HepG2 (cell line): ENCODE data around the gene SMYD1. TPM values are rescaled to one million over a fixed set of nuclear protein-coding genes. Genes with fewer than 3 reads are reported as not detected.

Experiments
- ATAC-seq: fragments of 200-7000 bp; cut with Tn5 transposase; 3 replicates; pipeline ENCODE4 v1.9.1; 2020; ENCODE audit warnings: mild to moderate bottlenecking, moderate library complexity
- BruUV-seq: library from RNA; stranded (reverse); fragments of 400-500 nt; replicated peaks from 2 replicates; lab custom pipeline; 2021; lab: Mats Ljungman, UMichigan
- CTCF ChIA-PET: fragments of 300-600 bp; formaldehyde crosslinking; extraction: SDS; loops from one replicate; lab custom pipeline; 2021; ENCODE audit warnings: low total read pairs, inconsistent platforms, low intra/inter-chr PET ratio; lab: Yijun Ruan, JAX
- POLR2A ChIA-PET: fragments of 350-600 bp; sonication (Branson Sonifier 250); formaldehyde crosslinking; loops from one replicate; lab custom pipeline; 2020; ENCODE audit warnings: antibody characterized with exemption, inconsistent platforms; lab: Yijun Ruan, JAX
- DNase-seq: peaks from one replicate; pipeline ENCODE4 v3.0.0-alpha.2; 2015; ENCODE audit warnings: low spot score
- FAIRE-seq: peaks from 3 replicates; lab custom pipeline; 2011; peaks lifted over from hg19 to GRCh38; lab: Jason Lieb, UNC
- H2AFZ ChIP-seq: one replicate; pipeline ENCODE4 v1.6.1; 2011; ENCODE audit warnings: low read length, inconsistent platforms
- H3K27ac ChIP-seq: fragments of 300-600 bp; 3 replicates; pipeline ENCODE4 v1.8.0; 2011; ENCODE audit warnings: mixed run types, mild to moderate bottlenecking, mixed read lengths, low read length, inconsistent platforms; ENCODE audit not compliant: insufficient read depth; ENCODE audit errors: extremely low read length
- H3K27me3 ChIP-seq, 2 experiments: fragments of 200-600 bp in 1 of 2; 2 replicates in 1 of 2; 3 replicates in 1 of 2; pipeline versions ENCODE4 v1.6.0 to v1.8.0; 2011; ENCODE audit warnings: low read length in 2 of 2, mild to moderate bottlenecking in 2 of 2, moderate library complexity in 2 of 2, inconsistent platforms in 1 of 2; ENCODE audit not compliant: insufficient read depth in 2 of 2, control insufficient read depth in 1 of 2
- H3K36me3 ChIP-seq, 2 experiments: fragments of 200-600 bp in 1 of 2; replicated peaks in 1 of 2; 2 replicates in 1 of 2; 3 replicates in 1 of 2; pipeline versions ENCODE4 v1.5.1 to v1.8.0; 2011; ENCODE audit warnings: low read length in 2 of 2, inconsistent platforms in 1 of 2; ENCODE audit not compliant: insufficient read depth in 2 of 2, control insufficient read depth in 1 of 2
- H3K4me1 ChIP-seq: 2 replicates; pipeline ENCODE4 v1.5.1; 2012; ENCODE audit warnings: low read length, inconsistent platforms; ENCODE audit not compliant: insufficient read depth
- H3K4me2 ChIP-seq: 2 replicates; pipeline ENCODE4 v1.6.0; 2011; ENCODE audit warnings: low read depth, low read length, inconsistent platforms
- H3K4me3 ChIP-seq, 3 experiments: fragments of 200-600 bp in 1 of 3; sonication (generic), shearing (Covaris generic) in 1 of 3; replicated peaks in 1 of 3; 2 replicates each; pipeline ENCODE4 v1.5.1; 2011 to 2016; ENCODE audit warnings: low read length in 3 of 3, inconsistent platforms in 2 of 3, low read depth in 2 of 3, mild to moderate bottlenecking in 2 of 3, control low read depth in 1 of 3, mixed read lengths in 1 of 3; ENCODE audit not compliant: insufficient read depth in 1 of 3
- H3K79me2 ChIP-seq: one replicate; pipeline ENCODE4 v1.6.1; 2011; ENCODE audit warnings: low read length, inconsistent platforms; ENCODE audit not compliant: insufficient read depth
- H3K9ac ChIP-seq: 2 replicates; pipeline ENCODE4 v1.6.0; 2011; ENCODE audit warnings: mild to moderate bottlenecking, low read depth, low read length, inconsistent platforms; ENCODE audit not compliant: insufficient read depth
- H3K9me3 ChIP-seq: 2 replicates; pipeline ENCODE4 v1.5.1; 2012; ENCODE audit warnings: mild to moderate bottlenecking, low read length
- H4K20me1 ChIP-seq: 2 replicates; pipeline ENCODE4 v1.6.0; 2011; ENCODE audit warnings: inconsistent platforms, mild to moderate bottlenecking, low read length, moderate library complexity; ENCODE audit not compliant: insufficient read depth
- ATAD3A ChIP-seq: sonication (generic); formaldehyde crosslinking; IDR thresholded peaks from 2 replicates; pipeline ENCODE4 v1.4.0; 2020; ENCODE audit warnings: missing genetic modification reagents
- CHD4 ChIP-seq: fragments of 200-600 bp; sonication (generic); IDR thresholded peaks from 2 replicates; pipeline ENCODE4 v1.7.0; 2017; ENCODE audit warnings: mild to moderate bottlenecking, low read length, borderline replicate concordance
- CREB1 ChIP-seq, 2 experiments: fragments of 450-650 bp in 1 of 2; IDR thresholded peaks; 2 replicates each; pipeline ENCODE4 v1.6.1; 2016 to 2017; ENCODE audit warnings: control low read depth in 1 of 2, mild to moderate bottlenecking in 1 of 2, missing compliant biosample characterization in 1 of 2, missing genetic modification characterization in 1 of 2
- ELF4 ChIP-seq: sonication (generic); formaldehyde crosslinking; IDR thresholded peaks from 2 replicates; pipeline ENCODE4 v1.5.0; 2020; ENCODE audit warnings: missing genetic modification reagents, mild to moderate bottlenecking, moderate library complexity, borderline replicate concordance
- ETV6 ChIP-seq: sonication (generic); formaldehyde crosslinking; conservative IDR thresholded peaks from 2 replicates; pipeline ENCODE4 v1.4.0; 2020; ENCODE audit warnings: missing genetic modification reagents
- FOXJ3 ChIP-seq: sonication (generic); formaldehyde crosslinking; IDR thresholded peaks from 2 replicates; pipeline ENCODE4 v1.4.0; 2020; ENCODE audit warnings: missing genetic modification reagents, mild to moderate bottlenecking, borderline replicate concordance
- GATA4 ChIP-seq: sonication (generic); IDR thresholded peaks from 2 replicates; pipeline ENCODE4 v1.6.1; 2016; ENCODE audit warnings: antibody characterized with exemption, low read depth, borderline replicate concordance
- MLLT10 ChIP-seq: sonication (generic); formaldehyde crosslinking; IDR thresholded peaks from 2 replicates; pipeline ENCODE4 v1.4.0; 2020; ENCODE audit warnings: missing genetic modification reagents
- NFIB ChIP-seq: sonication (generic); formaldehyde crosslinking; IDR thresholded peaks from 2 replicates; pipeline ENCODE4 v1.9.0; 2021; ENCODE audit warnings: missing genetic modification reagents, mild to moderate bottlenecking, borderline replicate concordance
- NFKBIZ ChIP-seq: IDR thresholded peaks from 2 replicates; pipeline ENCODE4 v1.6.1; 2018; ENCODE audit warnings: missing genetic modification reagents, missing compliant biosample characterization
- PBX3 ChIP-seq: sonication (generic); formaldehyde crosslinking; IDR thresholded peaks from 2 replicates; pipeline ENCODE4 v1.8.1; 2023; ENCODE audit warnings: missing genetic modification reagents, inconsistent platforms, borderline replicate concordance
- PREB ChIP-seq: sonication (generic); formaldehyde crosslinking; IDR thresholded peaks from 2 replicates; pipeline ENCODE4 v1.4.0; 2020; ENCODE audit warnings: missing genetic modification reagents
- RFX3 ChIP-seq: IDR thresholded peaks from 2 replicates; pipeline ENCODE4 v1.6.1; 2016; ENCODE audit warnings: missing biosample characterization, missing genetic modification reagents
- ZMAT3 ChIP-seq: sonication (generic); formaldehyde crosslinking; conservative IDR thresholded peaks from 2 replicates; pipeline ENCODE4 v1.7.0; 2021; ENCODE audit warnings: missing genetic modification reagents
- ZNF30 ChIP-seq: sonication (generic); formaldehyde crosslinking; IDR thresholded peaks from 2 replicates; pipeline ENCODE4 v1.5.0; 2020; ENCODE audit warnings: mild to moderate bottlenecking, missing genetic modification reagents
- ZNF331 ChIP-seq: sonication (generic); formaldehyde crosslinking; IDR thresholded peaks from 2 replicates; pipeline ENCODE4 v1.4.0; 2020; ENCODE audit warnings: missing genetic modification reagents
- ZNF556 ChIP-seq: sonication (generic); formaldehyde crosslinking; IDR thresholded peaks from 2 replicates; pipeline ENCODE4 v1.4.0; 2020; ENCODE audit warnings: mild to moderate bottlenecking, missing genetic modification reagents, borderline replicate concordance
- ZNF709 ChIP-seq: sonication (generic); formaldehyde crosslinking; IDR thresholded peaks from 2 replicates; pipeline ENCODE4 v1.5.0; 2020; ENCODE audit warnings: mild to moderate bottlenecking, missing genetic modification reagents
- WGBS: methylation state at CpG from one replicate; pipeline ENCODE4 v1.1.6; 2017; ENCODE audit warnings: low lambda C conversion rate; 5-methylcytosine and 5-hydroxymethylcytosine counted together
- in situ Hi-C: cut with HindIII; loops from 2 replicates; pipeline ENCODE4 v1.10.0; 2017; ENCODE audit warnings: low pct_unique_long_range_greater_than_20kb; ENCODE audit not compliant: extremely low pct_ligation_motif_present
- intact Hi-C: fragments of 100-400 bp; cut with micrococcal nuclease; formaldehyde crosslinking; loops from one replicate; pipeline ENCODE4 v1.10.0; 2022; ENCODE audit not compliant: unreplicated experiment
- polyA plus RNA-seq, 8 experiments: library from polyadenylated mRNA; depleted of rRNA in 3 of 8; stranded (reverse) in 7 of 8; unstranded in 1 of 8; fragments of >200 nt; fragmentation: Illumina TruSeq in 4 of 8; extraction: Trizol in 4 of 8; gene quantifications; 2 replicates each; pipeline versions ENCODE4 v1.2.1 to v1.2.3, GENCODE V29; 2011 to 2016; ENCODE audit warnings: low read depth in 4 of 8, missing spikeins in 1 of 8, mixed read lengths in 1 of 8; ENCODE audit not compliant: insufficient read depth in 1 of 8
- total RNA-seq, 5 experiments: library from RNA; depleted of rRNA; stranded (reverse); fragments of >200 nt; fragmentation: Illumina TruSeq; extraction: Trizol; gene quantifications; 2 replicates each; pipeline ENCODE4 v1.2.3, GENCODE V29; 2016; ENCODE audit warnings: low read depth in 1 of 5

SMYD1 gene
- total and polyA plus RNA-seq, 2 of the 13 experiments (the other 11 are each of a cell fraction or from before 2014, with no cell fraction given) = not detected

GRCh38 chr2:88141952-88142351 lies 74.3 kb downstream of the SMYD1 start:
- Histone ChIP-seq H2AFZ (no peak overlapping the region), H4K20me1 (no peaks in the 10 kb centered on the region), H3K9me3 (peaks cover 28% of the 10 kb centered on the region), H3K4me3 (no peak overlapping the region), H3K79me2 (no peaks in the 10 kb centered on the region), H3K4me1 (peaks cover 72% of the 10 kb centered on the region), H3K36me3 (no peaks in the 10 kb centered on the region), H3K27me3 (no peaks in the 10 kb centered on the region), H3K27ac (no peak overlapping the region), H3K9ac (no peak overlapping the region), H3K4me2 (no peak overlapping the region)
- POLR2A ChIA-PET = interaction anchor here (0.7 to 1.8 kb wide), 4 partner anchors 11 to 126 kb away, joined by 3 to 4 read pairs (median 3); partner anchors contain the start of genes FABP1 and RNU2-63P
- FAIRE-seq (no peak), ATAC-seq (no peak), DNase-seq (no peak)
- intact Hi-C loops = no loop called here
- WGBS = 100% methylated on average over 2 of the region's 2 CpGs
- CTCF ChIA-PET = no interaction called here
- no peak for TF ChIP-seq PREB (CRISPR knock-in tag)
- no peak for TF ChIP-seq NFIB
- peak; percentile 98 for TF ChIP-seq ZNF709 (CRISPR knock-in tag)
- 0 out of 2 replicates have a peak, but pooled peaks have one; percentile 21 for TF ChIP-seq CHD4
- in situ Hi-C loops = no loop called here
- BruUV-seq = no TSS peak

- DNase-seq (no peak), FAIRE-seq (no peak), ATAC-seq (no peak)
- Histone ChIP-seq H3K9ac (no peak overlapping the region), H3K27me3 (no peaks in the 10 kb centered on the region), H3K27ac (no peak overlapping the region), H3K4me3 (no peak overlapping the region), H3K4me2 (no peak overlapping the region), H3K79me2 (no peaks in the 10 kb centered on the region), H4K20me1 (no peaks in the 10 kb centered on the region), H3K36me3 (no peaks in the 10 kb centered on the region), H2AFZ (no peak overlapping the region), H3K4me1 (peaks cover 60% of the 10 kb centered on the region), H3K9me3 (peaks cover 43% of the 10 kb centered on the region)
- no TSS peak for BruUV-seq
- intact Hi-C loops (no loop called here), in situ Hi-C loops (no loop called here)
- WGBS = 84% methylated on average over 1 of the region's 1 CpG
- ChIA-PET POLR2A (interaction anchor here (1.6 kb wide), 1 partner anchor 14 kb away, joined by 4 read pairs; no protein-coding TSS in a partner anchor), CTCF (no interaction called here)
- TF ChIP-seq ELF4 (CRISPR knock-in tag) = no peak
- TF ChIP-seq MLLT10 (CRISPR knock-in tag) = no peak
- TF ChIP-seq ZNF331 = no peak
- no peak for TF ChIP-seq ZNF30 (CRISPR knock-in tag)
- no peak for TF ChIP-seq RFX3 (CRISPR knock-in tag)
- TF ChIP-seq PBX3 (CRISPR knock-in tag) = no peak
- no peak for TF ChIP-seq ZNF556
- no peak for TF ChIP-seq ETV6 (CRISPR knock-in tag)
- no peak for TF ChIP-seq GATA4
- TF ChIP-seq NFKBIZ = no peak
- TF ChIP-seq CREB1 (IDR thresholded peaks at IDR 0.05) = no peak
- no peak for TF ChIP-seq CREB1 (CRISPR knock-in tag; IDR thresholded peaks at IDR 0.05)
- TF ChIP-seq ZMAT3 (CRISPR knock-in tag) = no peak
- no peak for TF ChIP-seq ATAD3A (CRISPR knock-in tag)
- no peak for TF ChIP-seq FOXJ3 (CRISPR knock-in tag)
Measured at GRCh38 chr2:88144271-88144670, 76.6 kb downstream of the SMYD1 start.
